Kidney epithelial cell (primary cell): ENCODE measurements around the gene LIG3. TPM values are rescaled to one million over a fixed set of nuclear protein-coding genes. Genes with fewer than 3 reads are reported as not detected.
A peak's percentile ranks its signal among the peaks of the same experiment; 100 is the strongest.
"Not testable (repeated sequence)": the region's sequence is repeated elsewhere in the genome, so short reads cannot be mapped to it uniquely, and the experiment has no call there.

Experiments
- DNase-seq: peaks from one replicate; pipeline ENCODE4 v3.0.0-alpha.2; 2010; ENCODE audit warnings: low read depth
- H3K27me3 ChIP-seq: 2 replicates; pipeline ENCODE4 v1.6.0; 2011; ENCODE audit warnings: low read length; ENCODE audit not compliant: control insufficient read depth, insufficient read depth
- H3K36me3 ChIP-seq: 2 replicates; pipeline ENCODE4 v1.5.1; 2011; ENCODE audit warnings: low read length; ENCODE audit not compliant: control insufficient read depth, insufficient read depth
- H3K4me3 ChIP-seq: 2 replicates; pipeline ENCODE4 v1.5.1; 2011; ENCODE audit warnings: low read depth, mild to moderate bottlenecking, control low read depth, low read length
- total RNA-seq: library from RNA; depleted of rRNA; stranded (reverse); fragments of >200 nt; gene quantifications from 2 replicates; pipeline ENCODE4 v1.2.3, GENCODE V29; 2015
- TF ChIP-seq, protein P1 (sequence below): IDR thresholded peaks from 2 replicates; pipeline ENCODE4 v1.5.1; 2011; ENCODE audit warnings: mild to moderate bottlenecking, moderate library complexity, low read length, control low read depth, inconsistent platforms; ENCODE audit not compliant: insufficient read depth, poor library complexity, severe bottlenecking

LIG3 gene
- total RNA-seq, 1 donor from 2014 or later, result 35.2 TPM

DNA sequence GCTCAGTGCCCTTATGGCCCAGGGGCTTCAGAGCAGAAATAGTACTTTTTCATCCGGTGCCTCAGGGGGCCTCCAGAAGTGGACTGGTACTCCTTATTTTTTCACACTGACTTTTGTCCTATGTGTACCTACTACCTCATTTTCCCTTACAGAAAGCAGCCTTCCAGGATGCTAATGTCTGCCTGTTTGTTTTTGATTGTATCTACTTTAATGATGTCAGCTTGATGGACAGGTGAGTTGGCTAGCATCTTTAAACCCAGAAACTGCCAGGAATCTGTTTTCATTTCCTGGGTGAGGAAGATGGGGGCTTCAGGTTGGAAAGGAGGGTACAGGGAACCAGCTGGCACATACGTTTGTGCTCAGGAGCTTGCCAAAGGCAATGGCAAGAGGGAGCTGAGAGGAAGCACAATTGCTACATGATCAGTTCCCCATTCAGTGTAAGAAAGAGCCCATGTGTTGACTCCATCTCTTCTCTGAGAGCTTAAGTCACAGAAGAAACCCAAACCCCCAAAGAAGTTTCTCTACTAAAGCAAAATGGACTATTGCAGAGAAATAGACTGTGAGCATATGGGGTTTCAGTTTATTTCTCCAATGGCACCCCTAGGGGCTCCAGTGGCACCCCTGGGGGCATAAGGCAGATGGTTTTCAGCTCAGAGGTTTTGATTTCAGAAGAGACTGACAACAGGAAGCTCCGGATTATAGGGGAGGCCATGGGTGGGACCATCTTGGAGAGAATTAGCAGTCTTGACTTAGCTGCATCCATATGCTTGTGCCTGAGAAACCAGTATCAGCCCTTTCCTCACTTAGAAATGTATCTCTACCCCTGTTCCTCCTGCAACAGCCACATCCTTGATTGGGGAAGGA, 16.3 kb downstream of the LIG3 start:
- TF ChIP-seq, protein P1, sequence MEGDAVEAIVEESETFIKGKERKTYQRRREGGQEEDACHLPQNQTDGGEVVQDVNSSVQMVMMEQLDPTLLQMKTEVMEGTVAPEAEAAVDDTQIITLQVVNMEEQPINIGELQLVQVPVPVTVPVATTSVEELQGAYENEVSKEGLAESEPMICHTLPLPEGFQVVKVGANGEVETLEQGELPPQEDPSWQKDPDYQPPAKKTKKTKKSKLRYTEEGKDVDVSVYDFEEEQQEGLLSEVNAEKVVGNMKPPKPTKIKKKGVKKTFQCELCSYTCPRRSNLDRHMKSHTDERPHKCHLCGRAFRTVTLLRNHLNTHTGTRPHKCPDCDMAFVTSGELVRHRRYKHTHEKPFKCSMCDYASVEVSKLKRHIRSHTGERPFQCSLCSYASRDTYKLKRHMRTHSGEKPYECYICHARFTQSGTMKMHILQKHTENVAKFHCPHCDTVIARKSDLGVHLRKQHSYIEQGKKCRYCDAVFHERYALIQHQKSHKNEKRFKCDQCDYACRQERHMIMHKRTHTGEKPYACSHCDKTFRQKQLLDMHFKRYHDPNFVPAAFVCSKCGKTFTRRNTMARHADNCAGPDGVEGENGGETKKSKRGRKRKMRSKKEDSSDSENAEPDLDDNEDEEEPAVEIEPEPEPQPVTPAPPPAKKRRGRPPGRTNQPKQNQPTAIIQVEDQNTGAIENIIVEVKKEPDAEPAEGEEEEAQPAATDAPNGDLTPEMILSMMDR, result no peak
- H3K36me3 ChIP-seq, result peaks cover 2% of the 10 kb centered on the region
- H3K27me3 ChIP-seq, result no peaks in the 10 kb centered on the region
- H3K4me3 ChIP-seq, result no peak overlapping the region
- DNase-seq, result no peak

DNA sequence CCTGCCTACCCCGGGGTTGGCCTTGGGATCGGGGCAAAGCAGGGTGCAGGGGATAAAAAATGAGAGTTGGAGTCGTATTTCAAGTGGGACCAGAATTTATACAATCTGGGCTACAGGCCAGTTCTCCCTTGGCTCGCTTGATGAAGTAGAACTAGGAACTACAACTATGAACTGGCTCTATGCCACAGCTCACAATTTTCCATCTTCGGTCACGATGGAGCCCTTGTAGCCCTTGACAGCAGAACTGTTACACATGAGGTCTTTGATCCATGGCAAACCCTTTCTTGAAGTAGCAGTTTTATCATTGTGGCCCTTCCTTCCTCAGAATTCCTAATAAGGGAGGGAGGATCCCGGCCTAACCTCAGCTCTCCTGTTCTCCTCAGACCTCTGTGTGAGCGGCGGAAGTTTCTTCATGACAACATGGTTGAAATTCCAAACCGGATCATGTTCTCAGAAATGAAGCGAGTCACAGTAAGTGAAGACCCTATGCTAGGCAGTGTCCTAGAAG, 17.1 kb downstream of the LIG3 start:
- no peak for DNase-seq
- no peaks in the 10 kb centered on the region for H3K27me3 ChIP-seq
- TF ChIP-seq, protein P1, result no peak
- no peak overlapping the region for H3K4me3 ChIP-seq
- peaks cover 2% of the 10 kb centered on the region for H3K36me3 ChIP-seq

DNA sequence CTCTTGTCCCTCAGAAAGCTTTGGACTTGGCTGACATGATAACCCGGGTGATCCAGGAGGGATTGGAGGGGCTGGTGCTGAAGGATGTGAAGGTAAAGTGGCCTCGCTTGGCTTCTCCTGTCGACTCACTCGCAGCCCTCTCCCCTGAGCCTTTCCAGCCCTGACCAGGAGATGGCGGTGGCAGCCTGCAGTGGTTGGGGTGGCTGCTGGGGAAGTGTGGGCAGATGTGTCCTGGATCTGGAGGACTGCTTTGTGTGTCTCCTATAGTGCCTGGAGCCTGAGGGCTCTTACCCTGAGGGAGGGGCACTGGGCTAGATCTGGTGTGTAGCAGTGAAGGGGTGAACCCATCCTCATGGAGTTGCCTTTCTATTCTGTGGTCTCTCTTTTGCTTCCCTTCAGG, 17.9 kb downstream of the LIG3 start:
- DNase-seq, result no peak
- Histone ChIP-seq H3K36me3 (peaks cover 2% of the 10 kb centered on the region), H3K27me3 (no peaks in the 10 kb centered on the region), H3K4me3 (no peak overlapping the region)
- TF ChIP-seq, protein P1, result peak; percentile 96

DNA sequence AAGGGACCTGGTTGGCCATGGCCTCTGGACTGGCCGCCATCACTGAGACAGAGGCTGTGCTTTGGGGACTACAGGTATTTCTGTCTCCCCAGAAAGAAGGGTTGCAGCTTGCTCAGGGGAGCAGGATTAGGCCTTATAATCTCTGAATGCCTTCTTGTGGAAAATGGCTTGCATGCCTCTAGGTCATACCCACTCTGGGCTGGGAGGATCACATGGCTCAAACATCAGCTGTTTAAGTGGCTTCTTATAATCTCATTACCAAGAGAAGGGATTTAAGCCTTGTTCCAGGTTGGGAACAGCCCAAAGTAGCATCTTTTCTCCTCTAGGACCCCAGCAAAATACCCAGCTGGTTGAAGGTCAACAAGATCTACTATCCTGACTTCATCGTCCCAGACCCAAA, 19.1 kb downstream of the LIG3 start:
- H3K4me3 ChIP-seq, result no peak overlapping the region
- H3K36me3 ChIP-seq, result peaks cover 2% of the 10 kb centered on the region
- no peaks in the 10 kb centered on the region for H3K27me3 ChIP-seq
- TF ChIP-seq, protein P1, result no peak
- DNase-seq, result no peak

DNA sequence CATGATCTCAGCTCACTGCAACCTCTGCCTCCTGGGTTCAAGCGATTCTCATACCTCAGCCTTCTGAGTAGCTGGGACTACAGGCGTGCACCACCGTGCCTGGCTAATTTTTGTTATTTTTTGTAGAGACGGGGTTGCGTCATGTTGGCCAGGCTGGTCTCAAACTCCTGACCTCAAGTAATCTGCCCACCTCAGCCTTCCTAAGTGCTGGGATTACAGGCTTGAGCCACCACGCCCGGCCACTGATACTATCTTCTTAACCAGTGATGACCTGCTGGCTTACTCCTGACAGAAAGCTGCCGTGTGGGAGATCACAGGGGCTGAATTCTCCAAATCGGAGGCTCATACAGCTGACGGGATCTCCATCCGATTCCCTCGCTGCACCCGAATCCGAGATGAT, 20.7 kb downstream of the LIG3 start:
- H3K27me3 ChIP-seq, H3K4me3 ChIP-seq, H3K36me3 ChIP-seq, DNase-seq: not testable (repeated sequence)

DNA sequence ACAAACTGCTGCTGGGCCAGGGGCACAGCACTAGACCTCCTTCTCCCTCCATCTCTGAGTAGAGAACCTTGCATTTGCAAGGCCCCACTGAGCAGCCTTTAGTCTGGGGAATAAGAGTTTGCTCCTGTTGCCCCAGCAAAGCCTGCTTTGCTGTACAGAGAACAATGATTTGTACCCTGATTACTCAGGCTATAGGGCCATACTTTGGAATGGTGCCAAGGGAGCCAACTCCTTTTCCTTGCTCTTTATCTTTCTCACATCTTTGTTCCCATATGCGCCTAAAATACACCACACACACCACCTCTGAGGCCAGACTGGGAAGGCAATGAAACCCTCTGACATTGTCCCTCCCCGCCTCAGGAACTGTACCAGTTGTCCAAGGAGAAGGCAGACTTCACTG, 21.2 kb downstream of the LIG3 start:
- DNase-seq, result no peak
- Histone ChIP-seq H3K4me3 (no peak overlapping the region), H3K36me3 (peaks cover 2% of the 10 kb centered on the region), H3K27me3 (no peaks in the 10 kb centered on the region)
- TF ChIP-seq, protein P1, result no peak
